Skeletal muscle cell (primary cell): Measurements from ENCODE around the gene NUMA1.

Experiments
- DNase-seq: peaks from one replicate; pipeline ENCODE4 v3.0.0-alpha.2; 2010; ENCODE audit warnings: low read depth
- H3K4me3 ChIP-seq: 2 replicates; pipeline ENCODE4 v1.5.1; 2011; ENCODE audit warnings: low read depth, mild to moderate bottlenecking, control low read depth, low read length, moderate library complexity

NUMA1 gene

DNA sequence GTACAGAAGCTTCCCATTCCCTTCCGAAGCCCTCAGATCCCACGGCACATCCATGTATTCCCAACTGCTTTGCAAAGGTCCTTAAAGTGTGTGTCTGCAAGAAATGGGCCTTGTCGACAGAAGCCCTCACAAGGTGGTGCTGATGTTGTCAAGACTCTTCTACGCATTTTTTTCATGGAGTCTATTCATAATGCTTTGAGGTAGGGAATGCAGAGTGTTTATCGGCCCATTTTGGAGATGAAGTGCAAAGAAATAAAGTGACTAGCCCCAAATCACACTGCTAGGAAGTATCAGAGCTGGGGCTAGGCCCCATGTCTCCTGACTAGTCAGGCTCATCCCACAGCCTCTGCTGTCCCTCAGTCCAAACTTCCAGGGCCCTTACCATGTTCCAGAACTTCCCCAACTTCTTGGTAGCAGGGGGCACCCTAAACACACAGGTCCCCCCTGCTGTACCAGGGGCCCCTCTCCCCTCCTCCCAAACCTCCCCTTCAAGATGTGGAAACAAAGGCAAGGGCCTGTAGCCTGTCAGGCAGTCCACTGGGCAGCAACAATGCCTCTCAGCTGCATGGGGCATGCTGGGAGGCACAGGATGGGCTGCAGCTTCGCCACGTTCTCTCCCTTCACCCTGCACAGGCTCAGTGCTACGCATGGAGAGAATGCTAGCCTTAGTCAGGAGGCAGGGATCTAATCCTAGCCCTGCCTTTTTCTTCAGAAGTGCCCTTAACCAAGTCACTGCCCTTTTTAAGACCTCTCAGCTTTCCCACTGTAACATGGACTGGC, 73.8 kb downstream of the NUMA1 start:
- no peak for DNase-seq

DNA sequence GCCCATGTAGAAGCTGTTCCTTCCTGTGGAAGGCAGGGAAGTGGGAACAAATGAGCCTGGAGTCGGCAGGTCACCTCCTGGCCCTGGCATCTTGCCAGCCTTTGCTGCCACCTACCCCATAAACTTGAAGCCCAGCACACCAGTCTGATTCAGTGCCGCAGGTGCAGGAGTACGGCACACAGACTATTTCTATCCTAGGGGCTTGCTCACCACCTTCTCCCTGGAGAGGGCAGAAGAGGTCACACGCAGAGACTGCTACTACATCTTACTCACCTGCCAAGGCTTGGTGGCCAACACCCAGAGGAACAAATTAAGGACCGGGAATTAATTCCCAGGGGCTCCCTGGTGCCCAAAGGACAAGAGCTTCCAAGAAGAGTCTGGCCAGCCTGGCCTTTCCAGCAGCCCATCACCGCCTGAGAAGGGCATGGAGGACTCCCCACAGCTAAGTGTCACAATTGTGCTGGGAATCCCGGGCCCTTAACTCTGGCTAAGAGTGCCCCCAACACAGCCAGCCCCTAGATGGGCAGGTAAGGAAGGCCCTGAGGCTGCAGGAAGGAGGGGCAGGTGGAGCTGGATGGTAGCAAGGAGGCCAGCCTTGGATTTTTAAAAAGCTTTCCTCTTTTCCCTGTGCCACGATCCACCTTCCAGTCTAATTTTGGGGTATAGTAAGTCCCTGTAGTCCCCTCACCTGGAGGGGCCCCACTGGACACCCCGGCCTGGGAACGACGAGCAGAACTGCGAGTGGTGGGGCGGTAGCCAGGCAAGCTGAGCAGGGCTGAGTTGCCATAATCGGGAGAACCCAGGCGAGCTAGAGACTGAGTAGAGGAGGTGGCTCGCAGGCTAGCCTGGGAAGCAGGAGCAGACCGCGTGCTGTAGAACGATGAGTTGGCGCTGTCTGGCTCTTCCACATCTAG, 74.7 kb downstream of the NUMA1 start:
- DNase-seq, result no peak
- no peak overlapping the region for H3K4me3 ChIP-seq

More for the DNA sequence above, 73.8 kb downstream of the NUMA1 start:
- no peak overlapping the region for H3K4me3 ChIP-seq

DNA sequence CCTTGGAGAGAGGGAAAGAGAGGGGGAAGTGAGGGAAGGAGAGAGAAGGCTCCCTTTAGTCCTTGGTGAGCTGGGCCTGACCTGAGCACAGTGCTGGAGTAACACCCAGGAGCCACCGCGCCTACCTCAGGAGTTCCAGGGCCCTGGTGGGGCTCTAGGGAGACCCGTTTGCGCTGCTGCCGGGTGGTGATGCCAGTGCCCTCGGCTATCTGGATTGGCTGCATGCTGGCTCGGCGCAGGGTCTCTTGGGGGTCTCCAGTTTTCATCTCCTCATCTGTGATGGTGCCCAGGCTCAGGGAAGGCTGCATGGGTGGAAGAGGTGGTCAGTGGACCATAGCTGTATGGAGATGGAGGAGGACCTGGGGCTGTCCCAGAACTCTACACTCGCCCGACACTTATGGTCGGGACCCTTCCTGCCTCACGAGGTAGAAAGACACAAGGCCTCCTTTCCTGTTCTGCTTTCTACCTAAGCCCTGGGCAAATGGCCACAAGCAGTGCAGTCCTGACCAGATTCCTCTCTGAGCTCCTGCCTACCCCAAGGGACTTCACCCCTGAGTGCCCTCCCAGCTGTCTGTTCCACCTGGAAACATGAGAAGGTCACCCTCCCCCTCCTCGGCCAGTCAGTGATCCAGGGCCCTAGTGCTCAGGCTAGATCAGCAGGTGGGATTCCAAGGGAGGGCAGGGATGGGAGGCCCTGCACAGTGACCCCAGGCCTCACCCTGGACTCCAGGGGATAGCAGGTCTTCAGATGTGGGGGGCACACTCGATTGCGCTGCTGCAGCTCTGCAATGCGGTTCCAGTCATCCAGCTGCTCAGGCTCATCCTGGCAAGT, 75.6 kb downstream of the NUMA1 start:
- H3K4me3 ChIP-seq, result no peak overlapping the region
- DNase-seq, result no peak

DNA sequence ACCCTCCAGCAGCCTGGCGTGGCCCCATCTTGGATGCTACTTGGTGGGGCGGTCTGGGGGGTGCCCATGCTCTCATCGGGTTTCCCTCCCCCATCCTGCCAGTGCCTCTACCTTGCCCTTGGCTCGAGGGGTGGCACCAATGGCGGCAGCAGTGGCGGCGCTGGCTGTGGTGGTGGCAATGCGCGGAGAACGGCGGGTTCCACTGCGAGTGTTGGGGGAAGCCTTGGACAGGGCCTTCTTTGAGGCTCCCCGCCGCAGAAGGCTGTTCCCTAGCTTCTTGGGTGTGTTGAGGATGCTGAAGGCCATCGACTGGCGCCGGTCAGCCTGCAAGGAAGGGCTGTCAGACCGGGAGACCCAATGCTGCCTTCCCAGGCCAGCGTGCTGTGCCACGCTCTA, 76.6 kb downstream of the NUMA1 start:
- no peak for DNase-seq
- no peak overlapping the region for H3K4me3 ChIP-seq

DNA sequence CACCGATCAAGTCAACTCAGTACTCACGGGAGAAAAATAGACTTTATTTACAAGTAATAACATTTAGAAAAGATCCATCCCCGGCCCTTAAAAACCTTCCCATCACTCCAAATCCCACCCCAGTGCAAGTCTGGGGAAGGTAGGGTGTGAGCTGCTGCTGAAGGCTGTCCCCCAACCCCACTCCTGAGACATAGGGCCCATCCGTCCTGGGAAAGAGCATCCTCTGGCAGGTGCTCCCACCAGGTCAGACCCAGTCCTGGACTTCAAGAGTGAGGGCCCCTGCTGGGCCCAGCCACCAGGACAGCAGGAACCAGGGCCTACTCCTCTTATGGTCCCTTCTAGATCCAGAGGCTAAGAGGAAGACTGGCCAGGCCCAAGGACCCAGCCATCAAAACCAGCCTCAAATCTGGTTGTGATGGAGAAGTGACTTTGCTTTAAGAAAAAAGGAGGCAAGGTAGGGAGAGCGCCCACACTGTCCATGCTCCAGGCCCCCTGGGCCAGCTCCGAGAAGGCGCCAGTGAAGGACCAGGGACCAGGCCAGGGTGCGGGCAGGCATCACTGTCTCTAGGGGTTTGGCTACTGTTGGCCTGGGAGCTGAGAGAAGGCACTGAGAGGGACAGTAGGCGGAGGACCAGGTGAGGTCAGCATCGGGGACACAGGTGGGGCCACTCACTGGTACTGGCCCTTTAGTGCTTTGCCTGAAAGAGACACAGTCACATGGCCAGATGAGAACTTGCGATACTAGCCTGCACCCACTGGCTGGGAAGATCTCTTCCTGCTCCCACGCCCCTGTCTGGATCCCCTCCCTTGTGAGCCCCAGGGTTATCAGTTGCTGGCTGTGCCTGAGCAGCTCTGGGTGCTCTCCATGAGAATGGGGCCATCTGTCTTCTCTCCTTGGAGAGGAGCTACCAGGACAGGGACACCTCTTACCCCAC, 77.2 kb downstream of the NUMA1 start:
- H3K4me3 ChIP-seq, result no peak overlapping the region
- no peak for DNase-seq

DNA sequence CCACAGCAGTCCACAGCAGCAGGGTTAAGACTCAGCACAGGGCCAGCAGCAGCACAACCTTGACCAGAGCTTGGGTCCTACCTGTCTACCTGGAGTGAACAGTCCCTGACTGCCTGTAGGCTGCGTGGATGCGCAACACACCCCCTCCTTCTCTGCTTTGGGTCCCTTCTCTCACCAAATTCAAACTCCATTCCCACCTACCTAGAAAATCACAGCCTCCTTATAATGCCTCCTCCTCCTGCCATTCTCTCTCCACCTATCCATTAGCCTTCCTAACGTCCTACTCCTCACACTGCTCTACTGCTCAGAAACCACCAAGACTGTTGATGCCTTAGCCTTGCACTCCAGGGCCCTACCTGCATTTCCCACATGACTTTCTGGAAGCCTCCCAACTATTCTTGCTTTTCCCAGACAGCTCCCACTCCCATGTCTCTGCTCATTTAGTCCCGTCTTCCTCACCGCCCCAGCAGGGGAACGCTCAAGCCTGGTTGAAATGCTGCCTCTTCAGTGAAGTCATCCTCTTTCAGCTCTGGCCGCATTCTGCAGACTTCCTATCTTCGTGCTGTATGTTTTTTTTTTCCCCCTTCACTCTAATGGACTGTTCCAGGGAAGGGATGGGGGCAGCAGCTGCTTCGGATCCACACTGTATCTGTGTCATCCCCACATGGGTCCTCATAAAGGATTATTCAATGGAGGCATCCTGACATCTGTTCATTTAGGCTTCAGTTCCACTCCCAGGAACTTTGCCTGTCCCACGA, 78.3 kb downstream of the NUMA1 start:
- H3K4me3 ChIP-seq, result no peak overlapping the region
- no peak for DNase-seq

DNA sequence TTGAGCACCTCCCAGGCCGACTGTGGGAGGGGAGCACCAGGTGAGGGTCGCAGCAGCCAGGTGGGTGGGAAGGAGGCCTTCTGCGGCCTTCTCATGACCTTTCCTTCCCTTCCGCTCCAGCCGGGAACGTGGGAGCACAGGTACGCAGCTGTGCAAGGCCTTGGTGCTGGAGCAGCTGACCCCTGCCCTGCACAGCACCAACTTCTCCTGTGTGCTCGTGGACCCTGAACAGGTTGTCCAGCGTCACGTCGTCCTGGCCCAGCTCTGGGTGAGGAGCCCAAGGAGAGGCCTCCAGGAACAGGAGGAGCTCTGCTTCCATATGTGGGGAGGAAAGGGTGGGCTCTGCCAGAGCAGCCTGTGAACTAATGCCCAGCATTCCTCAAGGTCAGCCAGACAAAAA, 79.1 kb downstream of the NUMA1 start:
- H3K4me3 ChIP-seq, result no peak overlapping the region
- DNase-seq, result no peak

DNA sequence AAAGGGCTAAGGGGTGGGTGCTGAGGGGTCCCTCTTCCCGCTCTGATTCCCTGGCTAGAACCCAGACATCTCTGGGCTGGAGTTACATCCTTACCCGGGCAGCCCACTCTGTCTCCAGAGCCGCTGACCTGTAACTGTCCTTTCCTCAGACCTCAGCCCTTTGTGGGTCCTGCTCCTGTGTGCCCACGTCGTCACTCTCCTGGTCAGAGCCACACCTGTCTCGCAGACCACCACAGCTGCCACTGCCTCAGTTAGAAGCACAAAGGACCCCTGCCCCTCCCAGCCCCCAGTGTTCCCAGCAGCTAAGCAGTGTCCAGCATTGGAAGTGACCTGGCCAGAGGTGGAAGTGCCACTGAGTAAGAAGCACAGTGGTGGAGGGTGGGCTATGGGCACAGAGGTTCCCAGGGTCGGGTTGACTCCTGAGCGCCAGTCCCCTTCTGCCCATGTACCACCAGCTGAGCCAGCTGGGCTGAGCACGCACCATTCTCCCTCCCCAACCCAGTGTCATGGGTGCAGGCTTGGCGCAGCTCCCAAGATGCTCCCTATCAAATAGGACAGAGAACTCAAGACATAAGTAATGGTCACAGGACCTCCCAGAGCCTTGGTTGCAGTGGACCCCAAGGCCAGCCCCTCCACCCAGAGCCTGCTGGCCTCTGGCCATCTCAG, 80.0 kb downstream of the NUMA1 start:
- no peak overlapping the region for H3K4me3 ChIP-seq

DNA sequence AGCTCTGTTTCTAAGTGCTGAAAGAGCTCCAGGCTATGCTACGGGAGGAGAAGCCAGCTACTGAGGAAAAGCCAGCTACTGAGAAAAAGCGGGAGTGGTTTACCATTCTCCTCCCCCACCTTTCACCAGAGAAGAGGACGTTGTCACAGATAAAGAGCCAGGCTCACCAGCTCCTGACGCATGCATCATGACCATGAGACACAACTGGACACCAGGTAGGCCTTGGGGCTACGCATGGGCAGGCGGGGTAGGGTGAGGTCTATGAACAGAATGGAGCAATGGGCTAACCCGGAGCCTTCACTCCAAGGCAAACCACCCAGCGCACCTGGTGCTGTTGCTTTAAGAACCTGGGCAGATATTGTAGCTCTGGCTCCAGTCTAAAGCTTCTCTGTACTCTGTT, 80.5 kb downstream of the NUMA1 start:
- no peak overlapping the region for H3K4me3 ChIP-seq
- no peak for DNase-seq

More for the DNA sequence above, 80.0 kb downstream of the NUMA1 start:
- no peak for DNase-seq

DNA sequence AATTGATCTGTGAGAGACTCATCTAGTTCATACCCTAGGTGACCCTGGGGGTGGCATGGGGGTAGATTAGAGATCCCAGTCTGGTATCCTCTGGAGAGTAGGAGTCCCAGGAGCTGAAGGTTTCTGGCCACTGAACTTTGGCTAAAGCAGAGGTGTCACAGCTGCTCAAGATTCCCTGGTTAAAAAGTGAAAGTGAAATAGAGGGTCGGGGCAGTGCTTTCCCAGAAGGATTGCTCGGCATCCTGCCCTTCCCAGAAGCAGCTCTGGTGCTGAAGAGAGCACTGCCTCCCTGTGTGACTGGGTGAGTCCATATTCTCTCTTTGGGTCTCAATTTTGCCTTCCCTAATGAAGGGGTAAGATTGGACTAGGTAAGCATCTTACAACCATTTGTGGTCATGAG, 81.0 kb downstream of the NUMA1 start:
- no peak overlapping the region for H3K4me3 ChIP-seq

DNA sequence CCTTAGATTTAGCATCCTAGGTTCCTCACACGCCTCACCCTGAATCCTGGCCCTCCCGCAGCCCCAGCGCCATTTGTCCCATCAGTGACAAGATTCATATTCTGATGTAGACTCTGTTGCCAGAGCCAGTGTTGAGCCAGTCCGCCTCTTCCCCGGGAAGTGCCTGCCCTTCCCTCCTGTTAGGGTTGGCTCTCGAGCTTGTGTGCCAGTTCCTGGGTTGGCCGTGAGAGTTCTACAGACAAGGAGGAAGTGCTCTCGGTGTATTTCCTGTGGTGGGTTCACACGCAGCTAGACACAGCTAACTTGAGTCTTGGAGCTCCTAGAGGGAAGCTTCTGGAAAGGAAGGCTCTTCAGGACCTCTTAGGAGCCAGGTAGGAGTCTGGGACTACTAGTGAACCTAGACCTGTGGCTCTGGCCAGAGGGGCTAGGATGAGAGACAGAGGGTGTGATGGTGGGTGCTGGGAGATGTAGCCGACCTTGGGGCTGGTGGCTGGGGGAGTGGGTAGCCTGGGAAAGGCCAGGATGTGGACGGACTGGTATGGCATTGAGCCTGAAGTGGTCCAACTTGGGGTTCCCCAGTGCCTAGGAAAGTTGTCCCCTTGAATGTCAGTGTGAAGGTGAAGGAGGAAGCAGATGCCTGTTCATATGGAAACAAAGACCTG, 81.6 kb downstream of the NUMA1 start, which contains the start of gene IL18BP:
Gene IL18BP, plus strand, starts transcription at position 261 of the 662 bp plus-strand sequence. CDS start 1,076 bp downstream, outside the sequence.
- no peak for DNase-seq
- no peak within 1 kb of the TSS for H3K4me3 ChIP-seq

More for the DNA sequence above, 81.0 kb downstream of the NUMA1 start:
- DNase-seq, result no peak

DNA sequence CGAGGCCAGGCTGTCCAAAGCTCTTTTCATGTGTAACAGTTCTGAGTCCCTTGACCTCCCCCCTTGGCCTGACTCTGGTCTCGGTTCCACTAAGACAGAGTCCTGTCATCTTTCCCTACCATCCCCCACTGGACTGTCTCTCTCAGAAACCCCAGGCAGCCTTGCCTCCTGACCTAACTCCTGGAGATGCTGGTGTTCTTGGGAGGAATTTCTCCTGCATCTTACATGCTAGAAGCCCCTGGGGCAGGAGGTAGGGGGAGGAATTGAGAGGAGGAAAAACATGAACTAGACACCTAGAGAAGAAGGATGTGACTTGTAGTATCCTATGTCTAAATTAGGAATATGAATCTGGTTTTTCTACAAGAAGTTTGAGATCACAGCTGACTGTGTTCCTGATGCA, 82.3 kb downstream of the NUMA1 start:
- H3K4me3 ChIP-seq, result no peak overlapping the region
- no peak for DNase-seq

DNA sequence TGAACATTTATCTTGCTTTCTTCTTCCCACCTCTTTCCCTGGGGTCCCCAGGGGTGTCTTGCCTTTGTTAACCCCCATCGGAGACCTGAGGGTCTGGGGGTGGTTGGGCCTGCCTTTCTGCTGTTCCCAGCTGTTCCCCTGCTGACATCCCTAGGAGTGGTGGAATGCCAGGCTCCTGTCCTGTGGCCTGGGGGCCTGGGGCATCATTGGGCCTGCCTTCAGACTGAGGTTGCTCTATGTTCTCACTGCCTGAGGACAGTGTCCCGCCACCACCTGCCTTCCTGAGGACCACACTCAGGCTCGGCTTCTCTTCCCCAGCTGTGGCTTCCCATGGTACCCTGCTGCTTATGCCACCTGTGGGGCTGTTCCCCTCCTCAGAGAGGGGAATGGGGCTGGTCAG, 82.7 kb downstream of the NUMA1 start:
- DNase-seq, result no peak
- no peak overlapping the region for H3K4me3 ChIP-seq

DNA sequence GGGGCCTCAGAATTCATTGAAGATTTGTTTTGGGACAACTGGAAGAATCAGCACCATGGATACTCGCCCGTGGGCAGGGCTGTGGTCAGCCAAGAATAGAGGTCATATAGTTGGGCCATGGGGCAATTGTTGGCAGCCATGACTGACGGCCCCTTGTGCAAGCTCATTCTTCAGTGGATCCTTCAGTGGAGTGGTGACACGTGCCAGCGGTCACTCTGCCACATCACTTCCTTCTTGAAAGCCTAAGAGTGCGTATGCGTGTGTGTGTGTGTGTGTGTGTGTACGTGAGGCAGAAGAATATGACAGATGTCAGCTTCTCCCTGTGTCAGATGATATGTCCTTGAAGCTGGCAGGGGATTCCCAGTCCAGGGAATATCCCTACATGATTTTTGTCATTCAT, 83.4 kb downstream of the NUMA1 start:
- no peak for DNase-seq
- H3K4me3 ChIP-seq, result no peak overlapping the region

DNA sequence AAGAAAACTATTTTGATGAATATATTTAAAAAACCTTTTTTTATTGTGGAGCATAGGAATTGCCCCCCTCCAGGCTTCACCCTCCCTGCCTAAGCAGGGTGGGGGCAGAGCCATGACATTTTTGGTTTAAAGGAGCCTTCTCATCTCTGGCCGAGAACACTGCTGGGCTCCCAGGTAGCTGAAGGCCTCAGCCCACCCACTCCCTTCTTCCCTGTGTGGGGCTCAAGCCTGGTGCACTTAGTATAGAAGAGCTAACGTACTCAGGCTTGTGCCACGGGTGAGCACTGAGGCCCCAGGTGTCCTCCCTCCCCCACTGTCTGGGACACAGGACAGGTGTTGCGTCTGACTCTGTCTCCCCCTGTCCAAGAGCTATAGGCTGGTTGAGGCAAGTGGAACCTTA, 83.8 kb downstream of the NUMA1 start:
- no peak for DNase-seq
- H3K4me3 ChIP-seq, result no peak overlapping the region

DNA sequence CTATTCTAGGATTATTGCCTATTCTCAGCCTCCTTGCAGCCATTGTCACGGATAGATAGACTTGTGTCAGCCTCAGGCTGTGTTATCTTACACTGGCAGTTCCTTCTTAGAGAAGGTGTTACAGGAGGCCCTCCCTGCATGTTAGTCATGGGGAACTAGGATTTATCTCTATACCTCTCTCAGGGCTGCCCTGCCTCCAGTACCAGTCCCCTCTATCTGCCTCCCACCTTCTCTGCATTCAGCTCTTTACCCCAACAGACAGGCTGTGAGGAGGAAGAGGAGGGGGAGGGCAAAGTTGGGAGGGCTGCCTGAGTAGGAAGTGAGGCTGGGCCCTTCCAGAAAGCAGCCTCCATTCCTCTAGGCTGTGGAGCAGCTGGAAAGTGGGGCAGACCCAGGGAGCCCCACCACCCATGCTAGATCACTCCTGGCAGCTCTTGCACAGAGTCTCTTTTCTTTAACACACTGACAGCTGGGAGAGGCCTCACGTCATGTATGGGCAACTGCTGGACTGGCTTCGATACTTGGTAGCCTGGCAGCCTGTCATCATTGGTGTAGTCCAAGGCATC, 84.5 kb downstream of the NUMA1 start:
- DNase-seq, result no peak

DNA sequence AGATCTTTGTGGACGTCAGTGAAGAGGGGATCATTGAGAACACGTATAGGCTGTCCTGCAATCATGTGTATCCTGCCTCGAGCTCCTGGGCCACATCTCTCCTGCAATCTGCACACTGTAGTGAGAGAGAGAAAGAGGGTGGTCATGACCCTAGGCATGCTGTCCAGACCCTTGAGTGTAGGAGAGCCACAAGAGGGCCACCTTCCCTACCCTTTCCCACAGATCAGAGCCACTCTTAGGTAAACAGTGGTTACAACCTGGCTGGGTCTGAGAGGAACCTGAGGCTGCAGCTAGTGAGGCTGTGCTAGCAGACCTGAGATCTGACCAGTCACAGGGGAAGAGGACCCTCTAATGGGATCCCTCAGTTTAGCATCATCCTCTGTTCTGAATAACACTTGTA, 85.6 kb downstream of the NUMA1 start:
- H3K4me3 ChIP-seq, result no peak overlapping the region
- DNase-seq, result no peak

More for the DNA sequence above, 84.5 kb downstream of the NUMA1 start:
- no peak overlapping the region for H3K4me3 ChIP-seq
